HPDE6-E6E7 (cell line): ENCODE data around the gene PLA2G5.
"Not testable (repeated sequence)": the region's sequence is repeated elsewhere in the genome, so short reads cannot be mapped to it uniquely, and the experiment has no call there.

Experiments used
- DNase-seq: peaks from one replicate; pipeline ENCODE4 v3.0.0; 2011; ENCODE audit warnings: missing footprints; ENCODE audit errors: extremely low spot score

Gene PLA2G5

DNA sequence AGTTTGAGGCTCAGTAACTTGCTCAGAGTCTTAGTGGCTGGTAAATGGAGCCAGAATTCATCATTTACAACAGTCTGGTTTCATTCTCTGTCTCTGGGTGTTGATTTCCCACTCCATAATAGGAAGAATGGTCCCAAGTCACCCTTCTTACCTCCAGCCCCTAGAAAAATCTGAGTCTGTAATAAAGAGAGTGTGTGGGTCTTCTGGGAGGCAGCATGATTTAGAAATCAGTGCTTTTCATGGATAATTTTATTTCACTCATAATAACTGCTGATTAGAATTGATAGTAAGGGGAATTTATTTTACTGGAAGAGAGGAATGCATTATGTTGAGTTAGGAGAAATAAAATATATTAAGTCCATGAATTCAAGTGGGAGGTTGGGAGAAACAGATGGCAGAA is 47.2 kb downstream of the PLA2G5 start:
- no peak for DNase-seq

DNA sequence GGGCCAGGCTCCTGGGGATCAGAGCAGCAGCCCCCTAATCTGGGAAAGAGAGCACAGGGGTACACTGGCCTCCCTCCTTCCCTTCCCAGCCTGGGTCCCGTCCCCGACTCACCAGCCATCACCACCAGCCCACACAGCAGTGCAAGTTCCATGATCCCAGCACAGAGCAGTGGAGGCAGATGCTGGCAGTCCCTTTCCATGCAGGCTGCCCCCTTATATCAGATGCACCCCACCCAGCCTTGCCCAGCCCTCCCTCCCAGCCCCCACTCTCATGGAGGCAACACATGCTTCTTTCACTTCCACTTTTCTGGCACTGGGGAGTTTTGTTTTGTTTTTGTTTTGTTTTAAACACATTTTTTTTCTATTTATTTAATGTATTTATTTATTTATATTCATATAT is 49.4 kb downstream of the PLA2G5 start, which contains the start of gene PLA2G2D:
Gene PLA2G2D, minus strand, starts transcription at position 190 of the 400 bp plus-strand sequence. Its CDS starts 38 bp downstream, at position 152.
- no peak for DNase-seq

GRCh38 chr1:20120796-20121195 is 50.8 kb downstream of the PLA2G5 start:
- no peak for DNase-seq

- DNase-seq, result no peak
These were observed 53.9 kb downstream of the PLA2G5 start for GRCh38 chr1:20123722-20124455.

DNA sequence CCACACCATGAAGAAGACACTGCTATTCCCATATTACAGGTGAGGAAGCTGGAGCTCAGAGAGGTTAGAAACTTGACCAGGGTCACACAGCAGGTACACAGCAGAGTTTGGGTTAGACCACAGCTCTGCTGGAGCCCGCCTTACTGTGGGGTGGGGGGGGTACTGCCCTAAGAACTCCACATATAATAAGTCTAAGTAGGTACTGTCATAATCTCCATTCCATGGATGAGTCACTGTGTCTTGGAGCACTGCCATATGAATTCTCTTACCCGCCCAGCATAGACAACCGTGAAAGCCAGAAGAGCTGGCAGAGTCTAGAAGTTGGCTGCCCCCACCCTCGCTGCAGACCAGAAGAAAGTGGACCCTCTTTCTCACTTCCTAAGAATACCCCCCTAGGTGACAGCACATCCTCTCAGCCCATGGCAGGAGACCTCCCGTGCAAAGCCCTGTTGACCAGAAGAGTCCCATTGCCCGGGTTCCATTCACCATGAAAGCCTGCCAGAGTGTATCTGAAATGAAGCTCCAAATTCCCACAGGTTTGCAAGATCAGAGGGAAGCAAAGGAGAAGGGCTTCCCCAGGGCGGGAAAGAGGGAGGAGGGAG is 54.6 kb downstream of the PLA2G5 start:
- peak; percentile 89 for DNase-seq

GRCh38 chr1:20125100-20125499 is 55.1 kb downstream of the PLA2G5 start:
- no peak for DNase-seq

GRCh38 chr1:20126041-20126805 is 56.2 kb downstream of the PLA2G5 start:
- DNase-seq, result no peak

DNA sequence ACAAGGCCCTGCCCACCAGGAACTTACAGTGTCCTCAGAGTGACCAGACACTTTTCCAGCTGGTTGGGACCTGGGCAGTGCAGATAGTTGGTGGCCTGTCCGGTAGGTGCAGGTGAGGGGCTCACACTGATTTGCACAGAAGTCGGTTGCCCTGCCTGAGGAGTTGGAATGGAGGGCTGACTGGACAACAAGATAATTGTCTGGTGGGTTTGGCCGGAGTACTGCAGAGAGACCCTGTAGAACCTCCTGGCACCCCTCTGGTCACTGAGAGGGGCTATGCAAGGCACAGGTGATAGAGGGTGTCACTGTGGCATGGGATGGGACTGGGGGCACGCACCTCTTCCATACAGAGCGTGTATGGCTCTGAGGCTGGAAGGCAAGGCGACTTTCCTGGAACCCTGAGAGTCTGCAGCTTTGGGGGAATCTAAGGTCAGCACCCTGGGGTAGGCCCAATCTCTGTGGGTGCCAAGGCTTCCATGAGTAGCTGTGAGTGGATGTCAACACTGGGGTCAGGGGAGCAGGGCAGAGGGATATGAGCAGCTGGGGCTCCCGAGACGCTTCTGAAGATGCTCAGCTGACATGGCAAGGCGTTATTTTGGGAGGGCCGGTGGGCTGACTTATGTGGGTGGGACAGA is 56.9 kb downstream of the PLA2G5 start:
- DNase-seq, result no peak

GRCh38 chr1:20130518-20130917 is 60.5 kb downstream of the PLA2G5 start:
- not testable (repeated sequence) for DNase-seq

- no peak for DNase-seq
These were observed 65.0 kb downstream of the PLA2G5 start for GRCh38 chr1:20134995-20135394.

- DNase-seq, result no peak
These were observed 66.3 kb downstream of the PLA2G5 start for GRCh38 chr1:20136249-20136648.

DNA sequence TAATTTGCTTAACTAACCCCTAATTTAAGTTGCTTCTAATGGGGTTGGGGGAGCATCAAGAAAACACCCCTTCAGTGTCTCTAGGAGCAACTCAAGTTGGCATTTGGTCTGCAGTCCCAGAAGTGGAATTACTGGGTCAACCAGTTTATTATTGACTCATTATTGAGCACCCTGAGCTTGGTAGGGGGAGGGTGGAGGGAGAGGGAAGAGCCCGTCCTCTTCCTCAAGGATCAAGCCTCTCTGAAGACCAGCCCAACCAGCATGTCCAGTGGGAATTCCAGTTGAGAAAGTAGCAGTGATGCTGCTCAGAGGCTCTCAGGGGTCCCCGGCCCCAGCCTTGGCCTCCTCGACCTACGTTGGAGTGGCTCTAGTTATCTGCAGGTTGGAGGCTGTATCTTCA is 67.1 kb downstream of the PLA2G5 start:
- DNase-seq, result peak; percentile 55

GRCh38 chr1:20137604-20138003 is 67.6 kb downstream of the PLA2G5 start:
- DNase-seq, result no peak

DNA sequence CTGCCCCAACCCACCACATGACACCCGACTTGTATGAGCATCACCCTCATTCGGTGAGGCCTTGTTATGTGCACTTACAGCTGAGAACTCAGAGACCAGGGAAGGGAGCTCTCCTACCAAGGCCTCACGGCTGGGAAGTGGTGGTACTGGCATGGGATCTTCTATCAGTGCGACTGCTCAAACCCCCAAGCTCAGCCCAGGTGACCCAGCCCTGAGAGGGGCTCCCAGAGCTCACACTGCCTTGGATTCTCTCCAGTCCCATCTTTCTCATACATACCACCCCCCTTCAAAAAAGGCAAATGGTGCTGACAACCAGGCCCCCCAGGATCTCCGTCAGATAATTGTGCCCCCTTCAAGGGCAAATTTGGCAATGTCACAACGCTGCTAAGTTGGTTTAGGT is 68.4 kb downstream of the PLA2G5 start:
- DNase-seq, result no peak

- no peak for DNase-seq
These were observed 69.1 kb downstream of the PLA2G5 start, which contains the start of gene PLA2G2F for GRCh38 chr1:20138961-20139550. Gene PLA2G2F (plus strand): TSS chr1:20139323. CDS start chr1:20139428, 105 bp downstream.

GRCh38 chr1:20139776-20140612 is 70.0 kb downstream of the PLA2G5 start:
- no peak for DNase-seq

DNA sequence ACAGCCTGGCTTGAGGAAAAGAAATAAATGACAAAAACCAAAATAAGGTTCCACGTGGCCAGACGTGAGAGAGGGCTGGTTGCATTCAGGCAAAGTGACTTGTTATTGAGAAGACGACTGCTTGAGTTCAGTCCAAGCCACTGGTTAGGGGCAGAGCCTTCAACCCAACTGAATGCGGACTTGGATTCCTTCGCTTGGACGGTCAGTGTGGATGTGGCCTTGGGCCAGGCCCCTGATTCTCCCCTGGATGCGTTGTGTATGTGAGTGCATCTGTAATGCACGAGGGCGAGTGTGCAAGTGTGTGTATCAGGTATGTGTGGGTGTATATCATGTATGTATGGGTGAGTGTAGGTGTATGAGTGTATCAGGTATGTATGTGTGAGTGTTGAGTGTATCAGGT is 71.0 kb downstream of the PLA2G5 start:
- no peak for DNase-seq

- DNase-seq, result no peak
These were observed 71.5 kb downstream of the PLA2G5 start for GRCh38 chr1:20141466-20141865.
